ENCODE measurements around the gene OR6S1. TPM values are rescaled to one million over a fixed set of nuclear protein-coding genes. Genes with fewer than 3 reads are reported as not detected.

Gene OR6S1
- total RNA-seq, 1 donor from 2014 or later = not detected

- Mint-ChIP-seq H3K27me3 (no peaks in the 10 kb centered on the region), H3K36me3 (ENCODE audit: low read depth) (no peaks in the 10 kb centered on the region), H3K9me3 (no peaks in the 10 kb centered on the region), H3K4me3 (no peak overlapping the region), H3K27ac (no peak overlapping the region), H3K4me1 (peaks cover 6% of the 10 kb centered on the region)
- POLR2A ChIA-PET = interaction anchor here (2.3 to 3.0 kb wide), 2 partner anchors 155 to 268 kb away, joined by 7 to 16 read pairs; partner anchors contain the start of genes APEX1 and PARP2
- TF ChIP-seq CTCF (IDR thresholded peaks at IDR 0.05) = no peak
- ATAC-seq (ENCODE audit: low read depth) (no peak), DNase-seq (no peak)
- intact Hi-C loops (cut with micrococcal nuclease) = loop anchor here (5.0 kb wide), 1 partner anchor 171 kb away; the partner anchor contains the start of gene RNASE6
- CTCF ChIA-PET = interaction anchor here (1.3 to 7.5 kb wide), 5 partner anchors 19 to 283 kb away, joined by 4 to 131 read pairs (median 29); no protein-coding TSS in a partner anchor
Measured at GRCh38 chr14:20611277-20611676, 30.2 kb downstream of the OR6S1 start.

- DNase-seq = peak; percentile 62
- H3K4me1 Mint-ChIP-seq = peaks cover 4% of the 10 kb centered on the region
- peak; percentile 8 for ATAC-seq (ENCODE audit: low read depth)
- no peak for TF ChIP-seq CTCF (IDR thresholded peaks at IDR 0.05)
- POLR2A ChIA-PET = interaction anchor here (0.5 to 3.0 kb wide), 11 partner anchors 12 to 282 kb away, joined by 4 to 16 read pairs (median 5); partner anchors contain the start of genes APEX1, PARP2 and PIP4P1
- H3K9me3 Mint-ChIP-seq = no peaks in the 10 kb centered on the region
- H3K27ac Mint-ChIP-seq = no peak overlapping the region
- CTCF ChIA-PET = interaction anchor here (0.8 to 7.5 kb wide), 19 partner anchors 13 to 361 kb away, joined by 3 to 131 read pairs (median 5); partner anchors contain the start of genes CCNB1IP1, PARP2, RNASE4 and TEP1
- no peak overlapping the region for H3K4me3 Mint-ChIP-seq
- no peaks in the 10 kb centered on the region for H3K27me3 Mint-ChIP-seq
- intact Hi-C loops (cut with micrococcal nuclease) = loop anchor here (5.0 kb wide), 1 partner anchor 172 kb away; the partner anchor contains the start of gene RNASE6
- no peaks in the 10 kb centered on the region for H3K36me3 Mint-ChIP-seq (ENCODE audit: low read depth)
Measured at GRCh38 chr14:20610002-20610765, 31.3 kb downstream of the OR6S1 start.

- Mint-ChIP-seq H3K27ac (no peak overlapping the region), H3K36me3 (ENCODE audit: low read depth) (no peaks in the 10 kb centered on the region), H3K4me3 (no peak overlapping the region), H3K4me1 (peaks cover 4% of the 10 kb centered on the region), H3K27me3 (no peaks in the 10 kb centered on the region), H3K9me3 (no peaks in the 10 kb centered on the region)
- TF ChIP-seq CTCF (IDR thresholded peaks at IDR 0.05) = peak; percentile 90
- ATAC-seq (ENCODE audit: low read depth) (peak; percentile 29), DNase-seq (peak; percentile 57)
- intact Hi-C loops (cut with micrococcal nuclease) = loop anchor here (1.0 to 5.0 kb wide), 9 partner anchors 54 to 282 kb away; partner anchors contain the start of genes APEX1, PARP2 and RNASE6
- CTCF ChIA-PET = interaction anchor here (0.7 to 7.5 kb wide), 22 partner anchors 14 to 362 kb away, joined by 3 to 131 read pairs (median 5); partner anchors contain the start of genes APEX1, CCNB1IP1, OSGEP and PARP2
- POLR2A ChIA-PET = interaction anchor here (1.0 to 3.0 kb wide), 13 partner anchors 21 to 282 kb away, joined by 3 to 16 read pairs (median 5); partner anchors contain the start of genes APEX1, PARP2, PIP4P1 and PNP
Measured at GRCh38 chr14:20609215-20610001, 32.1 kb downstream of the OR6S1 start.

GRCh38 chr14:20608383-20609110, 32.9 kb downstream of the OR6S1 start:
- ChIA-PET POLR2A (interaction anchor here (0.8 to 3.0 kb wide), 7 partner anchors 75 to 281 kb away, joined by 3 to 16 read pairs (median 4); partner anchors contain the start of genes PARP2, PNP and TEP1), CTCF (interaction anchor here (0.7 to 7.5 kb wide), 14 partner anchors 11 to 281 kb away, joined by 3 to 131 read pairs (median 8); partner anchors contain the start of genes APEX1, OSGEP, PARP2 and RNASE4)
- Mint-ChIP-seq H3K4me3 (no peak overlapping the region), H3K4me1 (peaks cover 4% of the 10 kb centered on the region), H3K27me3 (no peaks in the 10 kb centered on the region), H3K36me3 (ENCODE audit: low read depth) (no peaks in the 10 kb centered on the region), H3K27ac (peak overlapping the region; percentile 15), H3K9me3 (no peaks in the 10 kb centered on the region)
- DNase-seq = no peak
- intact Hi-C loops (cut with micrococcal nuclease) = loop anchor here (1.0 kb wide), 8 partner anchors 55 to 281 kb away; partner anchors contain the start of genes APEX1 and PARP2
- TF ChIP-seq CTCF (IDR thresholded peaks at IDR 0.05) = no peak
- ATAC-seq (ENCODE audit: low read depth) = no peak
